WTC11 (cell line): ENCODE data around the gene PALD1.

Experiments used
- CTCF ChIP-seq: fragments of 200-600 bp; IDR thresholded peaks from 2 replicates; pipeline ENCODE4 v1.8.0; 2022; ENCODE audit warnings: antibody characterized with exemption
- TF ChIP-seq, protein P1 (sequence below): fragments of 250-450 bp; sonication (Bioruptor Pico); IDR thresholded peaks from 2 replicates; pipeline ENCODE4 v2.1.2; 2022; ENCODE audit warnings: mild to moderate bottlenecking, moderate library complexity

GRCh38 chr10:70582793-70583668 lies 104.5 kb downstream of the PALD1 start:
- no peak for TF ChIP-seq CTCF
- TF ChIP-seq, protein P1, sequence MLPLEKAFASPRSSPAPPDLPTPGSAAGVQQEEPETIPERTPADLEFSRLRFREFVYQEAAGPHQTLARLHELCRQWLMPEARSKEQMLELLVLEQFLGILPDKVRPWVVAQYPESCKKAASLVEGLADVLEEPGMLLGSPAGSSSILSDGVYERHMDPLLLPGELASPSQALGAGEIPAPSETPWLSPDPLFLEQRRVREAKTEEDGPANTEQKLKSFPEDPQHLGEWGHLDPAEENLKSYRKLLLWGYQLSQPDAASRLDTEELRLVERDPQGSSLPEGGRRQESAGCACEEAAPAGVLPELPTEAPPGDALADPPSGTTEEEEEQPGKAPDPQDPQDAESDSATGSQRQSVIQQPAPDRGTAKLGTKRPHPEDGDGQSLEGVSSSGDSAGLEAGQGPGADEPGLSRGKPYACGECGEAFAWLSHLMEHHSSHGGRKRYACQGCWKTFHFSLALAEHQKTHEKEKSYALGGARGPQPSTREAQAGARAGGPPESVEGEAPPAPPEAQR (CRISPR knock-in tag), result no peak
